HG03196 (cell line): ENCODE data around the gene TMEM164.
A peak's percentile ranks its signal among the peaks of the same experiment; 100 is the strongest.

Experiments
- ATAC-seq: cut with Tn5 transposase; IDR thresholded peaks from one replicate; pipeline ENCODE4 v1.9.1; 2021; ENCODE audit not compliant: unreplicated experiment

The TMEM164 gene

GRCh38 chrX:110161361-110161686 is 158.4 kb downstream of the TMEM164 start:
- no peak for ATAC-seq

- no peak for ATAC-seq
Measured at GRCh38 chrX:110162131-110162530, 159.2 kb downstream of the TMEM164 start.

- no peak for ATAC-seq
Measured at GRCh38 chrX:110162867-110163266, 160.0 kb downstream of the TMEM164 start.

GRCh38 chrX:110163488-110163887 is 160.6 kb downstream of the TMEM164 start:
- no peak for ATAC-seq

GRCh38 chrX:110167952-110168451 is 165.1 kb downstream of the TMEM164 start:
- ATAC-seq = no peak

GRCh38 chrX:110168585-110168984 is 165.7 kb downstream of the TMEM164 start:
- no peak for ATAC-seq

- ATAC-seq = no peak
Measured at GRCh38 chrX:110170029-110170428, 167.1 kb downstream of the TMEM164 start.

- ATAC-seq = no peak
Measured at GRCh38 chrX:110171442-110171841, 168.5 kb downstream of the TMEM164 start.

GRCh38 chrX:110172215-110172614 is 169.3 kb downstream of the TMEM164 start:
- ATAC-seq = peak; percentile 95

GRCh38 chrX:110173192-110174175 is 170.6 kb downstream of the TMEM164 start:
- ATAC-seq = no peak

- no peak for ATAC-seq
Measured at GRCh38 chrX:110175146-110175545, 172.2 kb downstream of the TMEM164 start.

- ATAC-seq = no peak
Measured at GRCh38 chrX:110175696-110176095, 172.8 kb downstream of the TMEM164 start.

- ATAC-seq = no peak
Measured at GRCh38 chrX:110178179-110178865, 175.4 kb downstream of the TMEM164 start.

- no peak for ATAC-seq
Measured at GRCh38 chrX:110180176-110180927, 177.4 kb downstream of the TMEM164 start.

GRCh38 chrX:110180928-110181310 is 178.0 kb downstream of the TMEM164 start:
- ATAC-seq = peak; percentile 66

- ATAC-seq = no peak
Measured at GRCh38 chrX:110181459-110182137, 178.7 kb downstream of the TMEM164 start.

GRCh38 chrX:110182362-110182761 is 179.4 kb downstream of the TMEM164 start:
- ATAC-seq = no peak

- ATAC-seq = no peak
Measured at GRCh38 chrX:110182865-110183264, 180.0 kb downstream of the TMEM164 start.

- no peak for ATAC-seq
Measured at GRCh38 chrX:110183314-110183713, 180.4 kb downstream of the TMEM164 start.

GRCh38 chrX:110188701-110189558 is 186.0 kb downstream of the TMEM164 start:
- ATAC-seq = no peak
